ENCODE results near the gene STAT3. TPM values are rescaled to one million over a fixed set of nuclear protein-coding genes. Genes with fewer than 3 reads are reported as not detected.
"Not testable (repeated sequence)": the region's sequence is repeated elsewhere in the genome, so short reads cannot be mapped to it uniquely, and the experiment has no call there.

Gene STAT3
- total RNA-seq, 1 donor, result 180 TPM

DNA sequence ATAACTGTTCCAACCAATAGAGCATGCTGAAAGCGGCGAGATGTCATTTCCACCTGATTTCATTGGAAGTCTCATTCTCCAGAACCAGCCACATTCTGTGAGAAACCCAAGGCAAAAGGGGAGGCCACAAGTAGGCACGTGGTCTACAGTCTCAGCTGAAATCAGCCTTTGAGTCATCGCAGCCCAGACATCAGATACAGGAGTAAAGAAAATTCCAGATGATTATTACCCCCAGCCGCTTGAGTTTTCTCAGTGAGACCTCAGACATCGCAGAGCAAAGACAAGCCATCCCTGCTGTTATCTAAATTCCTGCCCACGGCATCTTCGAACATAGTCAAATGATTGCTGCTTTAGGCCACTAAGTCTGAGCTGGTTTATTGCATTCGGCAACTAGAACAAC is 23.1 kb downstream of the STAT3 start:
- DNase-seq (ENCODE audit: low read depth), result peak; percentile 90

GRCh38 chr17:42363767-42364585 is 24.3 kb downstream of the STAT3 start:
- no peak for DNase-seq (ENCODE audit: low read depth)
- TF ChIP-seq, protein P1, sequence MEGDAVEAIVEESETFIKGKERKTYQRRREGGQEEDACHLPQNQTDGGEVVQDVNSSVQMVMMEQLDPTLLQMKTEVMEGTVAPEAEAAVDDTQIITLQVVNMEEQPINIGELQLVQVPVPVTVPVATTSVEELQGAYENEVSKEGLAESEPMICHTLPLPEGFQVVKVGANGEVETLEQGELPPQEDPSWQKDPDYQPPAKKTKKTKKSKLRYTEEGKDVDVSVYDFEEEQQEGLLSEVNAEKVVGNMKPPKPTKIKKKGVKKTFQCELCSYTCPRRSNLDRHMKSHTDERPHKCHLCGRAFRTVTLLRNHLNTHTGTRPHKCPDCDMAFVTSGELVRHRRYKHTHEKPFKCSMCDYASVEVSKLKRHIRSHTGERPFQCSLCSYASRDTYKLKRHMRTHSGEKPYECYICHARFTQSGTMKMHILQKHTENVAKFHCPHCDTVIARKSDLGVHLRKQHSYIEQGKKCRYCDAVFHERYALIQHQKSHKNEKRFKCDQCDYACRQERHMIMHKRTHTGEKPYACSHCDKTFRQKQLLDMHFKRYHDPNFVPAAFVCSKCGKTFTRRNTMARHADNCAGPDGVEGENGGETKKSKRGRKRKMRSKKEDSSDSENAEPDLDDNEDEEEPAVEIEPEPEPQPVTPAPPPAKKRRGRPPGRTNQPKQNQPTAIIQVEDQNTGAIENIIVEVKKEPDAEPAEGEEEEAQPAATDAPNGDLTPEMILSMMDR (IDR thresholded peaks at IDR 0.05; ENCODE audit: insufficient read depth, low read depth, low read length), result no peak
- H3K4me3 ChIP-seq (ENCODE audit: low read depth, low read length), result no peak overlapping the region

More for the DNA sequence above, 23.1 kb downstream of the STAT3 start:
- TF ChIP-seq, protein P1 (IDR thresholded peaks at IDR 0.05; ENCODE audit: insufficient read depth, low read depth, low read length), result no peak
- no peak overlapping the region for H3K4me3 ChIP-seq (ENCODE audit: low read depth, low read length)

DNA sequence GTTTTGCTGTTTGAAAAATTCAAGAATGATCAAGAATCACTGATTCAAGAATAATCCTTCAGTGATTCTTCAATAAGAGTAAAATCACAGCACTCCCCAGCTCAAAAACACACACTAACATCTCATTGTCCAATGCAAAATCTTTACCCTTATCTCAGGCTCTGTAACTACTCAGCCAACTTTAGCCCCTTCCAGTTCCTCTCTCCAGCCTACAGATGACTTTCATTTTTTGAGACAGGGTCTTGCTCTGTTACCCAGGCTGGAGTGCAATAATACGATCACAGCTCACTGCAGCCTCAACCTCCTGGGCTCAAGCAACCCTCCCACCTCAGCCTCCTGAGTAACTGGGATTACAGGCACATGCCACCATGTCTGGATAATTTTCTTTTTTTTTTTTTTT is 25.0 kb downstream of the STAT3 start:
- no peak for DNase-seq (ENCODE audit: low read depth)
- TF ChIP-seq, protein P1 (IDR thresholded peaks at IDR 0.05; ENCODE audit: insufficient read depth, low read depth, low read length), result no peak
- no peak overlapping the region for H3K4me3 ChIP-seq (ENCODE audit: low read depth, low read length)

DNA sequence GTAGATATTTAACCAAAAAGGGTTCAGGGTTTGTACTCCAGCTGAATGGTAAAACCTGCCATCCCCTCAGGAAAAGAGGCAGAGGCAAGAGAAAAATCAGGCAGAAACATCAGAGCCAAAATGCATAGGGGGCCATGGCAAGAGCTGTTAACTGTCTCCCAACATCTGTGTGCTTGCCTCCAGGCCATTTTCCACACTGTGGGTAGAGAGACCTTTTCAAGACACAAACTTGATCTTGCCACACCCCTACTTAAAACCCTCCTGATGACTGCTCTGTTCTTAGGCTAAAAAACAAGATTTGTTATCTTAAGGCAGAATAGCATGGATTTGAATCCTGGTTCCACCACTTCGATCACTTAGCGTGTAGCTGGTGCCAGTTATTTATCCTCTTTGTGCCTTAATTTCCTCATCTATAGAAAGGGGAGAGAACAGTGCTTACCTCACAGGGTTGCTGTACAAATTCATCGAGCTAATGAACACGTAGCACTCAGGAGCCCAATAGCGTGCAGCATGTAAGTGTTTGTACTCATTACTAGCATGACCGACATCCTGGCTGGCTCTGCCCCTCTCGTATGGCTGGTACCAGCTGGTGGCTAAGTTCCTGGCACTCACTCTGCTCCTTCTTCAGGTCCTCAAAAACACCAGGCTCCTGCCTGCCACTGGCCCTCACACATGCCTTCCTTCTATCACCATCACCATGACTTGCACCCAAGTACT is 25.8 kb downstream of the STAT3 start:
- DNase-seq (ENCODE audit: low read depth), result no peak
- TF ChIP-seq, protein P1 (IDR thresholded peaks at IDR 0.05; ENCODE audit: insufficient read depth, low read depth, low read length), result no peak
- no peak overlapping the region for H3K4me3 ChIP-seq (ENCODE audit: low read depth, low read length)

DNA sequence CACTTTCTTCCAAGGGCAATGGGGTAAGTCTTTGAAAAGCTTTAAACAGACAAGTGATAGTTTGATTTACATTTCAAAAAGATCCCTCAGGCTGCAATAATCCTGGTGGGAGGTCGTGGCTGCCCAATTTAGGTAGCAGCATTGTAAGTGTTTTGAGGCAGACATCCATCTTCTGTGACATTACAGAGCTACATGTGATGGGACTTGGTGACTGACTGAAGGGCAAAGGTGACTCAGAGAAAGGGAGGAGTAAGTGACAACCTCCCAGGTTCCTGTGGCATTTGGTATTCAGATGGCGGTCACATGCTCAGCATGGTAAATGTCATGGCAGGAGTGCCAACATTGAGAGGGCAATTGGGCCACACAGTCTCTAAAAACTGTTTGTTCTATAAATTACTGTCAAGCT is 26.5 kb downstream of the STAT3 start:
- TF ChIP-seq, protein P1 (IDR thresholded peaks at IDR 0.05; ENCODE audit: insufficient read depth, low read depth, low read length), result no peak

DNA sequence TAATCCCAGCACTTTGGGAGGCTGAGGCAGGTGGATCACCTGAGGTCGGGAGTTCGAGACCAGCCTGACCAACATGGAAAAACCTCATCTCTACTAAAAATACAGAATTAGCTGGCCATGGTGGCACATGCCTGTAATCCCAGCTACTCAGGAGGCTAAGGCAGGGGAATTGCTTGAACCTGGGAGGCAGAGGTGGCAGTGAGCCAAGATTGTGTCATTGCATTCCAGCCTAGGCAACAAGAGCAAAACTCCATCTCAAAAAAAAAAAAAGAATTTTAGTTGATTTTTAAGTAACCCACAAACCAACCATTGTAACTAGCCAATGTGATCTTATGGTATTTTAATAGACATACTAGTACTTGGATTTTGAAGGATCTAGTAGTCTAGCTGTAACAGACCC is 27.9 kb downstream of the STAT3 start:
- DNase-seq (ENCODE audit: low read depth); H3K4me3 ChIP-seq (ENCODE audit: low read depth, low read length): not testable (repeated sequence)

More for the DNA sequence above, 26.5 kb downstream of the STAT3 start:
- H3K4me3 ChIP-seq (ENCODE audit: low read depth, low read length), result no peak overlapping the region
- DNase-seq (ENCODE audit: low read depth), result no peak

GRCh38 chr17:42359133-42359532 is 29.1 kb downstream of the STAT3 start:
- TF ChIP-seq, protein P1 (IDR thresholded peaks at IDR 0.05; ENCODE audit: insufficient read depth, low read depth, low read length), result no peak
- no peak overlapping the region for H3K4me3 ChIP-seq (ENCODE audit: low read depth, low read length)
- no peak for DNase-seq (ENCODE audit: low read depth)
